HG03521 (cell line): Measurements from ENCODE around the gene CORO2B.
"Not testable (repeated sequence)": the region's sequence is repeated elsewhere in the genome, so short reads cannot be mapped to it uniquely, and the experiment has no call there.

Experiments
- ATAC-seq: cut with Tn5 transposase; IDR thresholded peaks from one replicate; pipeline ENCODE4 v1.9.1; 2021; ENCODE audit warnings: mild to moderate bottlenecking, moderate library complexity; ENCODE audit not compliant: unreplicated experiment

Gene CORO2B

DNA sequence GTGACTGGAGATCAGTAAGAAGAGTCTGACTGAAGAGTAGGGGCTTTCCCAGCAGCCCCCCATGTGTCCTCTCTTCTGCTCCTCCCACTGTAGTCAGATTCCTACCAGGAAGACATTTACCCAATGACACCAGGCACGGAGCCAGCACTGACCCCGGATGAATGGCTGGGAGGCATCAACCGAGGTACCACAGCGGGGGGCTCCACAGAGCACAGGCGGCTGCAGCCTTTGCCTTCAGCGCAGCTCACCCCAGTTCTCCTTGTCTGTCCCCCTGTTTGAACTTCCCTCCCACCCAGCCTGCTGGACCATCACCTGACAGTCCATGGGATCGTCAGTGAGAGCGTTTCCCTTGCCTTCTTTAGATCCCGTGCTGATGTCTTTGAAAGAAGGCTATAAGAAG, 140.3 kb downstream of the CORO2B start:
- no peak for ATAC-seq

DNA sequence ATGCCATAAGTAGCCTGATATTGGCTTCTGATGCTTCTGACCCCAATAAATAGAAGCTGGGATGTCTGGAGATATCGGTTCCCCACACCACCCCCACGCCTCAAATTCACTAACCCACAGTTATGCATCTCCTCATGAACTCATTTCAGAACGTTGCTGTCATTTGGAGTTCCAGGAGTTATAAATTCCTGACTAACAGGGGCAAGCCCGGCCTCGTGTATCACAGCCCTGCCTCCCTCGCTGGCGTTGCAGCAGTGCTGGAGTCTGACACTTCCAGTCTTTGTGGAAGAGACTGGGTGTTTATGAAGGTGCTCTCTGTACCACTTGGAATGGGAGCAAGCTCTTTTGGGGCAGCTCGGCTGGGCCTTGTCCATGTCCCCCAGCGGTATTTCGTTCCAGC, 140.9 kb downstream of the CORO2B start:
- ATAC-seq = no peak

DNA sequence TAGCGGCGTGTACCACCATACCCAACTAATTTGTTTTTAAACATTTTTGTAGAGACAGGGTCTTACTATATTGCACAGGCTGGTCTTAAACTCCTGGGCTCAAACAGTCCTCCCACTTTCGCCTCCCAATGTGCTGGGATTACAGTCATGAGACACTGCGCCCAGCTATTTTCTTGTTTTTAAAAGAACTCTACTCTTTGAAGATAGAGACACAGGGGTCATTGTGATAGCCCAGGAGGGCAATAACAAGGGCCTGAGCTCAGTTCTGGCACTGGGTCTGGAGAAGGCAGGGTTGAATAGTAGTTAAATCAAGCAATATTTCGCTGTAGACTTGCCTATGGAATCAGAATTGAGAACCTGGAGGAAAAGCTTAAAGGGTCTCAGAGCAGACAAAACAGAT, 143.1 kb downstream of the CORO2B start:
- no peak for ATAC-seq

DNA sequence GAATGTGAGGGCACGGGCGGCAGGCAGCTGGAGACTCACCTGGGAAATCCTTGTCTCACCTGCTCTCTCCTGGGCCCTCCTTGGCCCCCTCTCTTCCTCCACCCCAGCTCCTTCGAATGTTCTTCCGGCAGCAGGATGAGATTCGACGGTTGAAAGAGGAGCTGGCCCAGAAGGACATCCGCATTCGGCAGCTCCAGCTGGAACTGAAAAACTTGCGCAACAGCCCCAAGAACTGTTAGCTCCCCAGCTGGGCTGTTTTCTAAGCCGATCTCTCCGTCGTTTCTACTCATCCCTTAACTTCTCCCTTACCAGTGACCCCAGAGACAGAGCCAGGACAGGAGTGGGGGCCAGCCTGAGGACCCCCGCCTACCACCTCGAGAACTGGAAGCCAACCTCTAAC, 146.9 kb downstream of the CORO2B start:
- ATAC-seq = no peak

DNA sequence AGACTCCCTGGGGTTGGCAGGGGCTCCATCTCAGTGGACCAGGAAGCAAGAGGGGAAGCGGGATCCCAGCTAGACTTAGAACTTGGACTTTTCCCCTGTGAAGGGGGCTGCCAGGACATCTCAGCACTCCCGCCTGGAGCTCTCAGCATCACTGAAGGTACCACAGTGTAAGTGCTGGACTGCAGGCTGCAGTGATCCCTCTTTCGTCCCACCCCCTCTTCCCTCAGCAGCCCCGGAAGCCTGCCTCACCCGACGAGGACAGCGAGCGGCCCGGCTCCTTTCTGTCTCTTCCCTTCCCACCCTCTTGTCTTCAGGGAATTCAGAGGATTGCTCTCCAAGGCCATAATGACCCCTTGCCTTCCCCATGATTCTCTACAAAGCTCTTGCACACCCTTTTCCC, 147.5 kb downstream of the CORO2B start:
- no peak for ATAC-seq

DNA sequence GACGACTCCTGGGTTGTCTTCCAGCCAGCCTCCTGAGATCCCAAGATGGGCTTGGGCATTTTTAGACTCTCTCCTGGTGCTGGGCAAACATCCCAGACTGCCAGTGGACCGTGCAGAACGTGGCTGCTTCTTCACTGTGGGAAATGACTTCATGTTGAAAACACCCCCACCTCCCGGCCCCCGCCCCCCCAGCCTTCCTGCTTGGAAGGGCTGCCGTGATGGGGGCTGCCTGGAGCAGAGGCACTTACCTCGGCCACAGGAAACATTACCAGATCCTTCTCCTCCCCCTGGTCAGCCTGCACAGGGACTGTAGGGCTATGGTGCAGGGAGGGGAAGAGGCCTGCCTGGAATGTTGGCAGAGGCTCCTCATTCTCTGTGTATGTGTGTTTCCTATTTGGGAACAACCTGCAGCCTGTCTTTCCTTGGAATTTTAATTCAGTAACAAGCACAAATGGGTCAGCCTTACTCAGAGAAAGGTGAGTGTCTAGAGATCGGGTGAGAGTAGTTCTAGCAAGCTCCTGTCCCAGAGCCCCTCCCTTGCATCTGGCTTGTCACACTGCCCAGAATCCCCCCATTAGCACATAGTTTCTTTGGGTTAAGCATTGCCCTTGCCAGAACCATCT, 151.1 kb downstream of the CORO2B start:
- ATAC-seq = no peak

DNA sequence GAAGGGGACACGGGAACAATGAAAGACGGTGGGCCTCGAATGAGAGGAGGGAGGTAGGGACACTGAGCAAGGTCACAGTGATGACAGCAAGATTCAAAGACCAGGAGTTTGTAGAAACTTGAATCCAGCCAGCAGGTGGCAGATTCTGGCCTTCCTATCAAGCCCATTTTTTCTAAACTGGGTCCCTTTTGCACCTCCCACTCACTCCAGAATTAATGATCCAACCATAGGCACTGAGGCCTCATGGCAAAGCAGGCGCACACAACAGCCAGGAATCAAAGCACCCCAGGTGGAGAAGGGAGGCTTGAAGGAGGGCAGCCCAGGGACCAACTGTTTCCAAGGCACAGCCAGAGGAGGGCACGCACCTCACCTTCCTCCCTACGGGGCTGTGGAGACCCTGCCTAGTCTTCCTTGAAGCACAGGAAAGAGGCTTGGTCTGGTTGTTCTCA, 151.7 kb downstream of the CORO2B start:
- no peak for ATAC-seq

DNA sequence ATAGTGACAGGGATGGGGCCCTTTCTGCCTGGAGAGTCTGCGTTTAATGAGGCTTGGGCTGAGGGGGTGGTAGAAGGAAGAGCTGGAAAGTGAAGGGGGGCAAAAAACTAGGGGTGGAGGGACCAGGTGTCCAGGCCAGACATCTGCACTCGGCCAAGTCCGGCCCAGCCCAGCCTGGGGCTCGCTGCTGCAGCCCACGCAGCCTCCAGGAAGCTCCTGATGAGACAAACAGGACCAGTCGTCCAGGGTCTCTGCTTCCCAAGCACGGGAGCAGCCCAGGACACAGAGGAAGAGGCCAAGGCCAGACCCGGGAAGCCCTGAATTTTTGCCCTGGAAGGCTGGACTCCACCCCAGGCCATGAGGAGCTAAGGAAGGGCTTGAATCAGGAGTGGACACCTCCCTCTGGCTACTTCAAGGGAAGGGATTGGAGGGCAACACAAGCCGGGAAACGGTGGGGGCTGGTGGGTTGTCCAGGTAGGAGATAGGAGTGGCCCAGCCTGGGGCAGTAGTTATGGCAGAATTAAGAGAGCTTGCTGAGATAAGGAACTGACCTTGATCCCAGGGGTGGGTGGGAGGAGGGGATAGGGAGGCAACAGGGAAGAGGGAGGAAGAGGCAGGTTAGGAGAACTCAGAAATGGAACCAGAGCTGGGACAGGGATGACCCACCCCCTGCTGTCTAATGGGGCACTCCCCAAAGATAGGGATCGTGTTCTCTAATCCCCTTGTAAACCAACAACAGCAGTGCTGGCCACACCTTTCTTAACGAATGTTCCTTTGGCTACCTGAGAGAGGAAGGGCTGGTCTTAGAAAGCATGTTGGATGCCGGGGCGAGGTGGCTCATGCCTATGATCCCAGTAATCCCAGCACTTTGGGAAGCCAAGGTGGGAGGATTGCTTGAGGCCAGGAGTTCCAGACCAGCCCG, 152.4 kb downstream of the CORO2B start:
- ATAC-seq = no peak

DNA sequence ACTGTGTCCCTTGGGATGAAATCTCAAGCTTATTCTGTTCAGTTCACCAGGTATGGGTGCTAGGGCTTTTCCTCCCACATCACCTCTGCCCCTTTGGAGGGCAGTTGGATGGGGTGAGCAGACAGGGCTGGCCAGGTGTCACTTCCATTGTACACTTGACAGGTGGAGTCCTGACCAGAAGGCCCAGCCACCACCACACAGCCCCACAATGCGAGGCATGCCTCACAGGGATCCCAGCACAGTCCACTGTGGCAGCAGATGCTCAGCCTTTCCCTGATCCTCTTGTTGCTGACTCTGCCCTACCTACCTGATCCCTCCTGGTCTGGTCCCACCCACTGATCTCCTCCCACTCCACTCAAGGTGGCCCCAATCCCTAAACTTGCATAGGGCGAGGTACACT, 153.7 kb downstream of the CORO2B start:
- no peak for ATAC-seq

DNA sequence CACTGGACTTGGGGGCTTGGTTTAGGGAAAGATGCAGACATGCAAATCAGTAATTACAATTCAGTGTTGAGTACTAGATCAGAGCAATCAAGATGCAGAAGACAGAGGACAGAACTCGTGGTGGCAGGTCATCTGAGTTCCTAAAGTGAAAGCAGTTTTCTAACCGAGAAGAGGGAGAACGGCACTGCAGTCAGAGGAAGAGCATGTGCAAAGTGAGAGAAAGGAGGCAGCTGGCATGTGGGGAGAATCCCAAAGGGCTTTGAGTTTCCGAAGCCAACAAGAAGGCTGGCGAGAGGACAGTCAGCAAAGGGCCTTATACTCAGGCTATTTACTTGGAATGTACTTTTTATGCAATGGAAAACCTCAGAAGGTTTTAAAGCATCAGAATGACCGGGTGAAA, 154.9 kb downstream of the CORO2B start:
- no peak for ATAC-seq

DNA sequence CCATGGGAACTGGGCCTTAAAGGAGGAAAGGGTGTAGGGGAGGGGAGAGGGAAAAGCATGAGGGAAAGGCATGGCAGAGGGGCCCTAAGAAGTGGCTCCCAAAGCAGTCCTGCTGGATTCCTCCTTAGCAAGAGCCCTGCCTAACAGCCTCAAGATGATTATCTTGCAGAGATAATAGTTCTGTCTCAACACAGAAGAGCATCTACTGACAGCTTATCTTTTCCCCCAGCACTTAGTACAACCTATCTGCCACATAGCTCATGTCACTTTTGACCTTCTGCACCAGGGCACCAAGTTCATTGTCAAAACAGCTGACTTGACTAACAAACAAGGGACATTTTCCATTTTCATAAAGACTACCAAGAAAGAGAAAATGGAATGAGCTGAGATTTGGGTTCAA, 155.6 kb downstream of the CORO2B start:
- ATAC-seq = no peak

DNA sequence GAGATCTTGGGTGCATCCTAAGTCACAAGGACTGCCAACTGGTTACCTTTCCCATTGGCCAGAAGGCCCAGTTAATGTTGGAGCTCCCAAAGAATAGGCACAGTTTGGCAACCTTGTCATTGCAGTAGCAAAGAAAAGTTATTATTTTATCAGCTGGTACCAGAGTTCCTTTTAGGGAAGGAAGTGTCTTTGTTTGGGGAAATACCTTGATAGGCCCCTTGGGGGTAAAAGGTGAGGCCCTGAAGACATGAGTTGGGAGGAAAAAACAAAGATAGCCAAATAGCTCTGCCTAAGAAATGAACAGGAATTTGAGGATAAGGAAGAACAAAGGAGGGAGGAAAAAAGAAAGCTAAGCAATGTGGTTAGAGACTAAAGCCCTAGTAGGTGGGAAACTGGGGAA, 156.1 kb downstream of the CORO2B start:
- ATAC-seq = no peak

DNA sequence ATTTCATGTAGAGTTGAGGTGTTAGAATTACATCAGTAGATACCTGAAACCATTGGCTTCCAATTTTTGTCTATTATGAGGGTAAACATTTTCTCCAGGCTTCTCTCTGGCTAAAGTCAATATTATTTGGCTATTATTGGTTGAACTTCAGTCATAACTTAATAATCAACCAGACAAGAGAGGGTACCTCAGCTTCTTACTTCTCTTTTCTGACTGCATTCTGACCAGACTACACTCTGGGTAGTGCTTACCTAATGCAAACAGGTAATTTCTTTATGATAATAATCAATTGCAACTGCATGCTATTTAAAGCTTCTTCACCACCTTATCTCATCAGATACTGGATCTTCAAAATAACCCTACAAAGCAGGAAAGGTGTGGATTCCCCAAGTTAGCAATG, 156.8 kb downstream of the CORO2B start:
- no peak for ATAC-seq

DNA sequence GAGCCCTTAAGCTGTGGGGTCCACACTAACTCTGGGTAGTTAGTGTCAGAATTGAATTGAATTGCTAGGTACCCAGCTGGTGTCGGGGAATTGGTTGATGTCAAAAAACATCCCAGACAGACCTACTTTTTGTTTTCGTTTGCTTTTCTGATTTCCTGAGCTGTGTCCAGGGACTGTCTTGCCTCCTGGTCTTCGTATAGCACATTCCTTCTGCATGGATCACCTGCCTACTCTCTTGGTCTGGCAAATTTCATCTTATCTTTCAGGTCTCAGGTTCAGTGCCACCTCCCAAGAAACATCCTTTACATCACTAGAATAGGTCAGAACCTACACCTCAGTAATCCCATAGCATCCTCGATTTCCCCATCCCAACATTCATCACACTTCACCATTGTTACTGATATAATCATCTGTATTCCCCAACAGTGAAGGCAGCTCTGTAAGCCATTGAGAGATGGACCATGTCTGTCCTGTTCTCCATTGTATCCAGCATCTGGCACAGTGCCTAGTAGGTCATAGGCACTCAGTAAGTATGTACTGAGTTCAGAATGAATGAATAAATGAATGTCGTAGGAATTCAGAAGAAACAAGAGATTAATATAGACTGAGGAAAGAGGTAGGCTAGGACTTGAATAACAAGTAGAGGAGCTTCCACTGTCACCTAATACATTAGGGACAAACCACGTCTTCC, 160.7 kb downstream of the CORO2B start:
- no peak for ATAC-seq

DNA sequence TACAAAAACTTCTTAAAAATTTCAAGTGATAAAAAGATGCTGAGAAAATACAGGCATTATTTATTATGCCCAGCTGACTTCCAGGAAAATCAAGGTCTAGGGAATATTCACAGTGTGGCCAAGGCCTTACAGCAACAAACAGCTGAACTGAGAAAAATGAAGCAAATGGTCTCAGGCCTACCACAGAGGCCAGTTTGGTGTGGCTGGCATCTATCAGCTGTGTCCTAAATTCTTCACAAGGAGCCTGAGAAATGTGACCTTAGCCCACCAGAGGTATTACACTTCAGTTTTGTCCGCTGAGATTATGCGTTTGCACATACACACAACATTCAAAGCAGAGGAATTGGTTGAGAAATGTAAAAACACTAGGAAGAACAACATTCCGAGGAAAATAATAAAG, 164.5 kb downstream of the CORO2B start:
- ATAC-seq = no peak

DNA sequence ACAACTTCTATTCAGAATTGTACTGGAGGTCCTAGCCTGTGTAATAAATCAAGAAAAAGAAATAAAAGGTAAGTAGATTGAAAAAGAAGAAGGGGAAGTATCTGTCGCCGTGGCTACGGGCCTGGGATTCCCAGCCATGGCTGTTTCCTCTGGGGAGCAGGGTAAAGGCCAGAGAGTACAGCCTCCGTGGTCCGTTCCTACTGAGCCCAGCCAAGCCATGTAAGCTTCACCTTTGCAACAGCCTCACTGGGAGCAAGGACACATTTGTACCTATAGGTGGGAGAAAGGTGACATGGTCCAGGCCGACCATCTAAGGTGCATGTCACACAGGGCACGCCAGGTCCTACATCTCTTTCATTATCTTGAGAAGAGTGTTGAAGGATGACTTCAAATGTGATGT, 170.6 kb downstream of the CORO2B start:
- ATAC-seq = no peak

DNA sequence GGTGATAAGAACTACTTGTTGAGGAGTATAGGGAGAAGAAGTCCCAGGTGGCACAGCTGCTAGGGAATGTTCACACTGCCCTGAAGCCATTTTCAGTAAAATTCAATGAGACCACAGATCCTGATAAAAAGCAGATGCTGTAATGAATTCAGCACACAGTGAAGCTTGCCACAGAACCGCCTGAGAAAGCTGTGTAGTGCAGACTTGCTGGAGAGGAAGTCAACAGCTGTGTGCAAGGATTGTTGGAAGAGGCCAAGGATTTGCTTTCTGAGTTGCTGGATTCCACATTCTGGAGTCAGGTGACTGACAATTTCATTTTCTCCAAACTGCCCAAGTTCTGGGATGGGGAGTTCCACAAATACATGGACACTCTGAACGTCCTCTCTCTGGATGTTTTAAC, 171.0 kb downstream of the CORO2B start:
- ATAC-seq = no peak

DNA sequence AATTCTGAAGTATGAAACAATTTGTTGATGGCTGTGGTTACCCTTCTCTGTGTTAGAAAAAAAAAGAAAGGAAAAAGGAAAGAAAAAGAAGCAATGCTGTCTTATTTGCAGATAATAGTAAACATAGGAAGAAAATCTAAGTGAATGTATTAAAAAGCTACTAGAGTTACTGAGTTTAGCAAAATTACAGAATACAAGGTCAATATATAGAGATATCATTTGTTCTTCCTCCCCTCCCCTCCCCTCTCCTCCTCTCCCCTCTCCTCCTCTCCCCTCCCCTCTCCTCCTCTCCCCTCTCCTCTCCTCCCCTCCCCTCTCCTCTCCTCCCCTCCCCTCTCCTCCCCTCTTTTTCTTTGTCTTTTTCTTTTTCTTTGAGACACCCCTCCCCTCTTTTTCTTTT, 172.8 kb downstream of the CORO2B start:
- no peak for ATAC-seq

DNA sequence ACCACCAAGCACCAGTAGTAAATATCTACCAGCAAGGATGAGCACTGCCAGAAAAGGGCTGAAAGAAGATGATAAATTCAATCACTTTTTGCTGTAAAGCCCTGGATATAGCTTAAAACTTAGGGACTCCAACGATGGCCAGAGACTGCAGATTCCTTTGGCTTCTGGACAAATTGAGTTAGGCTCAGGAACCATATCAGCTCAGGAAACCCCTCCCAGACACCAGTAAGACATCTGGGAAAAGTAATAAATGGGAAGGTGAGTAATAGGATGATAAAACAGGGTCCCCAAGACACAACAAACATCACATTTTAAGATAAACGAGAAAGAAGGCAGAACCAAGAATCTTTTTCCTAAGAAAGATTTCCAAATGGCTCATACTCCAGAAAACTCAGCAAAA, 176.9 kb downstream of the CORO2B start:
- ATAC-seq = no peak

DNA sequence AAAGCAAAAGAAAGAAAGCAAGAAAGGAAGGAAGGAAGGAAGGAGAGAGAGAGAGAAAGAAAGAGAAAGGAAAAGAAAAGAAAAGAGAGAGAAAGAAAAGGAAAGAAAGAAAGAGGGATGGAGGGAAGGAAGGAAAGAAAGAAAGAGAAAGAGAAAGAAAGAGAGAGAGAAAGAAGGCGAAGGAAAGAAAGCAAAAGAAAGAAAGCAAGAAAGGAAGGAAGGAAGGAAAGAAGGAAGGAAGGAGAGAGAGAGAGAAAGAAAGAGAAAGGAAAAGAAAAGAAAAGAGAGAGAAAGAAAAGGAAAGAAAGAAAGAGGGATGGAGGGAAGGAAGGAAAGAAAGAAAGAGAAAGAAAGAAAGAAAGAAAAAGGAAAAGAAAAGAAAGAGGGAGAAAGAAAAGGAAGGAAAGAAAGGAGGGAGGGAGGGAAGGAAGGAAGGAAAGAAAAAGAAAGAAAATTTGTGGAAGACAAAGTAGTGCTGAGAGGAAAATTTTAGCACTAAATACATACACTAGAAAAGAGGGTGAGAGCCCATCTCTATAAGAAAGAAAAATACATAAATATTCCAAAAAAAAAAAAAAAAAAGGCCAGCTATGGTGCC, 181.3 kb downstream of the CORO2B start:
- not testable (repeated sequence) for ATAC-seq

DNA sequence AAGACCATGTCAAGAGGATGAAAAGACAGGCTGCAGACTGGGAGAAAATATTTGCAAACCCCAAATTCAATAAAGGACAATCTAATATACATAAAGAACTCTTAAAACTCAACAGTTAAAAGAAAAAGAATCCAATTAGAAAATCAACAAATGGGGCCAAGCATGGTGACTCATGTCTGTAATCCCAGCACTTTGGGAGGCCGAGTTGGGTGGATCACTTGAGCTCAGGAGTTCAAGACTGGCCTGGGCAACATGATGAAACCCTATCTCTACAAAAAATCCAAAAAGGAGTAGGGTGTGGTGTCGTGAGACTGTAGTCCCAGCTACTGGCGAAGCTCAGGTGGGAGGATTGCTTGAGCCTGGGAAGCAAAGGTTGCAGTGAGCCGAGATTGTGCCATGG, 184.3 kb downstream of the CORO2B start:
- ATAC-seq = no peak
